Measurements from ENCODE around the gene AP3D1.
A peak's percentile ranks its signal among the peaks of the same experiment; 100 is the strongest.
"Not testable (repeated sequence)": the region's sequence is repeated elsewhere in the genome, so short reads cannot be mapped to it uniquely, and the experiment has no call there.

AP3D1 gene

GRCh38 chr19:2097886-2098327 lies 53.5 kb downstream of the AP3D1 start:
- peaks cover 25% of the 10 kb centered on the region for H3K36me3 ChIP-seq (ENCODE audit: control insufficient read depth, low read depth, low read length)
- peaks cover 3% of the 10 kb centered on the region for H3K4me1 ChIP-seq (ENCODE audit: control insufficient read depth, low read depth, low read length)
- no peaks in the 10 kb centered on the region for H3K27me3 ChIP-seq (ENCODE audit: control insufficient read depth, insufficient read depth, low read length)
- no peak overlapping the region for H3K27ac ChIP-seq (ENCODE audit: low read length)
- H3K9me3 ChIP-seq (ENCODE audit: control insufficient read depth, low read depth, low read length): no peaks in the 10 kb centered on the region
- no peak overlapping the region for H3K4me3 ChIP-seq (ENCODE audit: low read length)
- no peak overlapping the region for H3K9ac ChIP-seq (ENCODE audit: low read length)

GRCh38 chr19:2097203-2097885 lies 54.0 kb downstream of the AP3D1 start:
- Histone ChIP-seq H3K9me3 (ENCODE audit: control insufficient read depth, low read depth, low read length) (no peaks in the 10 kb centered on the region), H3K4me1 (ENCODE audit: control insufficient read depth, low read depth, low read length) (peaks cover 3% of the 10 kb centered on the region), H3K9ac (ENCODE audit: low read length) (no peak overlapping the region), H3K27me3 (ENCODE audit: control insufficient read depth, insufficient read depth, low read length) (no peaks in the 10 kb centered on the region), H3K27ac (ENCODE audit: low read length) (no peak overlapping the region), H3K36me3 (ENCODE audit: control insufficient read depth, low read depth, low read length) (peaks cover 25% of the 10 kb centered on the region), H3K4me3 (ENCODE audit: low read length) (peak overlapping the region; percentile 57)

GRCh38 chr19:2096480-2097202 lies 54.7 kb downstream of the AP3D1 start, which contains the start of gene IZUMO4:
IZUMO4 (plus strand) TSS chr19:2096915; CDS start chr19:2096946, 31 bp downstream.
- Histone ChIP-seq H3K36me3 (ENCODE audit: control insufficient read depth, low read depth, low read length) (peaks cover 20% of the 10 kb centered on the region), H3K4me3 (ENCODE audit: low read length) (peak within 1 kb of the TSS; percentile 57), H3K9ac (ENCODE audit: low read length) (peak within 1 kb of the TSS; percentile 32), H3K9me3 (ENCODE audit: control insufficient read depth, low read depth, low read length) (no peaks in the 10 kb centered on the region), H3K27me3 (ENCODE audit: control insufficient read depth, insufficient read depth, low read length) (no peaks in the 10 kb centered on the region), H3K27ac (ENCODE audit: low read length) (no peak within 1 kb of the TSS), H3K4me1 (ENCODE audit: control insufficient read depth, low read depth, low read length) (peaks cover 3% of the 10 kb centered on the region)

- no peaks in the 10 kb centered on the region for H3K27me3 ChIP-seq (ENCODE audit: control insufficient read depth, insufficient read depth, low read length)
- H3K27ac ChIP-seq (ENCODE audit: low read length): no peak within 1 kb of the TSS
- H3K9ac ChIP-seq (ENCODE audit: low read length): peak within 1 kb of the TSS; percentile 32
- peaks cover 3% of the 10 kb centered on the region for H3K4me1 ChIP-seq (ENCODE audit: control insufficient read depth, low read depth, low read length)
- H3K4me3 ChIP-seq (ENCODE audit: low read length): peak within 1 kb of the TSS; percentile 57
- no peaks in the 10 kb centered on the region for H3K9me3 ChIP-seq (ENCODE audit: control insufficient read depth, low read depth, low read length)
- H3K36me3 ChIP-seq (ENCODE audit: control insufficient read depth, low read depth, low read length): peaks cover 14% of the 10 kb centered on the region
These were observed 55.3 kb downstream of the AP3D1 start, which contains the start of gene MOB3A for GRCh38 chr19:2096034-2096479. MOB3A (minus strand) TSS chr19:2096326; CDS start chr19:2078560, 17,766 bp downstream.

- H3K9me3 ChIP-seq (ENCODE audit: control insufficient read depth, low read depth, low read length); H3K4me3 ChIP-seq (ENCODE audit: low read length); H3K27me3 ChIP-seq (ENCODE audit: control insufficient read depth, insufficient read depth, low read length); H3K4me1 ChIP-seq (ENCODE audit: control insufficient read depth, low read depth, low read length); H3K9ac ChIP-seq (ENCODE audit: low read length); H3K27ac ChIP-seq (ENCODE audit: low read length); H3K36me3 ChIP-seq (ENCODE audit: control insufficient read depth, low read depth, low read length): not testable (repeated sequence)
These were observed 59.3 kb downstream of the AP3D1 start for GRCh38 chr19:2091926-2092525.

GRCh38 chr19:2089727-2090053 lies 61.7 kb downstream of the AP3D1 start:
- H3K27ac ChIP-seq (ENCODE audit: low read length): no peak overlapping the region
- no peak overlapping the region for H3K4me3 ChIP-seq (ENCODE audit: low read length)
- no peak overlapping the region for H3K9ac ChIP-seq (ENCODE audit: low read length)

GRCh38 chr19:2089001-2089711 lies 62.2 kb downstream of the AP3D1 start:
- H3K9ac ChIP-seq (ENCODE audit: low read length): no peak overlapping the region

More at GRCh38 chr19:2089727-2090053, 61.7 kb downstream of the AP3D1 start:
- Histone ChIP-seq H3K9me3 (ENCODE audit: control insufficient read depth, low read depth, low read length) (no peaks in the 10 kb centered on the region), H3K4me1 (ENCODE audit: control insufficient read depth, low read depth, low read length) (no peaks in the 10 kb centered on the region), H3K36me3 (ENCODE audit: control insufficient read depth, low read depth, low read length) (no peaks in the 10 kb centered on the region), H3K27me3 (ENCODE audit: control insufficient read depth, insufficient read depth, low read length) (no peaks in the 10 kb centered on the region)

GRCh38 chr19:2087621-2088100 lies 63.7 kb downstream of the AP3D1 start:
- Histone ChIP-seq H3K9me3 (ENCODE audit: control insufficient read depth, low read depth, low read length) (no peaks in the 10 kb centered on the region), H3K27ac (ENCODE audit: low read length) (no peak overlapping the region), H3K9ac (ENCODE audit: low read length) (no peak overlapping the region), H3K4me3 (ENCODE audit: low read length) (no peak overlapping the region), H3K4me1 (ENCODE audit: control insufficient read depth, low read depth, low read length) (no peaks in the 10 kb centered on the region), H3K36me3 (ENCODE audit: control insufficient read depth, low read depth, low read length) (no peaks in the 10 kb centered on the region), H3K27me3 (ENCODE audit: control insufficient read depth, insufficient read depth, low read length) (no peaks in the 10 kb centered on the region)

More at GRCh38 chr19:2089001-2089711, 62.2 kb downstream of the AP3D1 start:
- no peaks in the 10 kb centered on the region for H3K36me3 ChIP-seq (ENCODE audit: control insufficient read depth, low read depth, low read length)
- H3K4me1 ChIP-seq (ENCODE audit: control insufficient read depth, low read depth, low read length): no peaks in the 10 kb centered on the region
- no peak overlapping the region for H3K4me3 ChIP-seq (ENCODE audit: low read length)
- H3K9me3 ChIP-seq (ENCODE audit: control insufficient read depth, low read depth, low read length): no peaks in the 10 kb centered on the region
- H3K27me3 ChIP-seq (ENCODE audit: control insufficient read depth, insufficient read depth, low read length): no peaks in the 10 kb centered on the region
- H3K27ac ChIP-seq (ENCODE audit: low read length): no peak overlapping the region

- not testable (repeated sequence) for H3K27me3 ChIP-seq (ENCODE audit: control insufficient read depth, insufficient read depth, low read length); H3K4me3 ChIP-seq (ENCODE audit: low read length); H3K9ac ChIP-seq (ENCODE audit: low read length); H3K4me1 ChIP-seq (ENCODE audit: control insufficient read depth, low read depth, low read length); H3K27ac ChIP-seq (ENCODE audit: low read length); H3K36me3 ChIP-seq (ENCODE audit: control insufficient read depth, low read depth, low read length); H3K9me3 ChIP-seq (ENCODE audit: control insufficient read depth, low read depth, low read length)
These were observed 64.4 kb downstream of the AP3D1 start for GRCh38 chr19:2086695-2087620.

- no peaks in the 10 kb centered on the region for H3K9me3 ChIP-seq (ENCODE audit: control insufficient read depth, low read depth, low read length)
- H3K36me3 ChIP-seq (ENCODE audit: control insufficient read depth, low read depth, low read length): no peaks in the 10 kb centered on the region
- H3K4me3 ChIP-seq (ENCODE audit: low read length): no peak overlapping the region
- no peaks in the 10 kb centered on the region for H3K27me3 ChIP-seq (ENCODE audit: control insufficient read depth, insufficient read depth, low read length)
- no peak overlapping the region for H3K27ac ChIP-seq (ENCODE audit: low read length)
- H3K9ac ChIP-seq (ENCODE audit: low read length): no peak overlapping the region
- H3K4me1 ChIP-seq (ENCODE audit: control insufficient read depth, low read depth, low read length): no peaks in the 10 kb centered on the region
These were observed 66.2 kb downstream of the AP3D1 start for GRCh38 chr19:2084993-2085720.

Data from iPS-18a (cell line).